ENCODE measurements around the gene S100A7A. TPM values are rescaled to one million over a fixed set of nuclear protein-coding genes. Genes with fewer than 3 reads are reported as not detected.

Gene S100A7A
- total RNA-seq, 1 experiment from 2014 or later, result not detected

- no TSS peak for BruUV-seq (replicated peaks)
- ChIA-PET CTCF (no interaction called here), POLR2A (no interaction called here)
- Histone ChIP-seq H3K4me1 (no peaks in the 10 kb centered on the region), H3K27me3 (replicated peaks; ENCODE audit: control insufficient read depth, insufficient read depth, low read length) (no peaks in the 10 kb centered on the region), H3K9me3 (no peaks in the 10 kb centered on the region), H3K4me3 (ENCODE audit: low read depth, low read length) (no peak overlapping the region), H3K36me3 (ENCODE audit: control insufficient read depth, insufficient read depth, low read length) (no peaks in the 10 kb centered on the region)
- intact Hi-C loops (cut with micrococcal nuclease; ENCODE audit: unreplicated experiment), result no loop called here
- Mint-ChIP-seq H3K36me3 (ENCODE audit: insufficient read depth, unreplicated experiment) (no peaks in the 10 kb centered on the region), H3K9me3 (ENCODE audit: unreplicated experiment) (no peaks in the 10 kb centered on the region), H3K4me1 (ENCODE audit: low read depth, unreplicated experiment) (no peaks in the 10 kb centered on the region), H3K4me3 (ENCODE audit: unreplicated experiment) (no peak overlapping the region), H3K27me3 (ENCODE audit: insufficient read depth, unreplicated experiment) (peaks cover 20% of the 10 kb centered on the region), H3K27ac (ENCODE audit: unreplicated experiment) (no peak overlapping the region)
- no peak for TF ChIP-seq CTCF (IDR thresholded peaks at IDR 0.05; ENCODE audit: insufficient read depth in 1 of 2, low read depth in 1 of 2, low read length in 1 of 2, severe bottlenecking in 1 of 2, unreplicated experiment in 1 of 2)
- DNase-seq, result no peak
Observed at GRCh38 chr1:153431427-153431826, 15.1 kb downstream of the S100A7A start.

- Histone ChIP-seq H3K4me1 (no peaks in the 10 kb centered on the region), H3K4me3 (ENCODE audit: low read depth, low read length) (no peak overlapping the region), H3K27me3 (replicated peaks; ENCODE audit: control insufficient read depth, insufficient read depth, low read length) (no peaks in the 10 kb centered on the region), H3K36me3 (ENCODE audit: control insufficient read depth, insufficient read depth, low read length) (no peaks in the 10 kb centered on the region), H3K9me3 (no peaks in the 10 kb centered on the region)
- H3K4me3 Mint-ChIP-seq (ENCODE audit: unreplicated experiment), result no peak overlapping the region
- ChIA-PET POLR2A (no interaction called here), CTCF (no interaction called here)
- no peak for TF ChIP-seq CTCF (IDR thresholded peaks at IDR 0.05; ENCODE audit: insufficient read depth in 1 of 2, low read depth in 1 of 2, low read length in 1 of 2, severe bottlenecking in 1 of 2, unreplicated experiment in 1 of 2)
- H3K4me1 Mint-ChIP-seq (ENCODE audit: low read depth, unreplicated experiment), result no peaks in the 10 kb centered on the region
- H3K36me3 Mint-ChIP-seq (ENCODE audit: insufficient read depth, unreplicated experiment), result no peaks in the 10 kb centered on the region
- intact Hi-C loops (cut with micrococcal nuclease; ENCODE audit: unreplicated experiment), result no loop called here
- DNase-seq, result no peak
- no TSS peak for BruUV-seq (replicated peaks)
- H3K27ac Mint-ChIP-seq (ENCODE audit: unreplicated experiment), result no peak overlapping the region
- H3K27me3 Mint-ChIP-seq (ENCODE audit: insufficient read depth, unreplicated experiment), result peaks cover 19% of the 10 kb centered on the region
- no peaks in the 10 kb centered on the region for H3K9me3 Mint-ChIP-seq (ENCODE audit: unreplicated experiment)
Observed at GRCh38 chr1:153431928-153432327, 15.6 kb downstream of the S100A7A start.

GRCh38 chr1:153432874-153433681 lies 16.8 kb downstream of the S100A7A start:
- peaks cover 2% of the 10 kb centered on the region; the same call in 1 of the 2 replicates for H3K27me3 ChIP-seq (replicated peaks; ENCODE audit: control insufficient read depth, insufficient read depth, low read length)
- no peaks in the 10 kb centered on the region for H3K4me1 ChIP-seq
- no peaks in the 10 kb centered on the region for H3K9me3 Mint-ChIP-seq (ENCODE audit: unreplicated experiment)
- no peak for DNase-seq
- H3K36me3 Mint-ChIP-seq (ENCODE audit: insufficient read depth, unreplicated experiment), result no peaks in the 10 kb centered on the region
- H3K27me3 Mint-ChIP-seq (ENCODE audit: insufficient read depth, unreplicated experiment), result peaks cover 19% of the 10 kb centered on the region
- BruUV-seq (replicated peaks), result no TSS peak
- intact Hi-C loops (cut with micrococcal nuclease; ENCODE audit: unreplicated experiment), result no loop called here
- H3K36me3 ChIP-seq (ENCODE audit: control insufficient read depth, insufficient read depth, low read length), result no peaks in the 10 kb centered on the region
- no peak for TF ChIP-seq CTCF (IDR thresholded peaks at IDR 0.05; ENCODE audit: insufficient read depth in 1 of 2, low read depth in 1 of 2, low read length in 1 of 2, severe bottlenecking in 1 of 2, unreplicated experiment in 1 of 2)
- POLR2A ChIA-PET, result no interaction called here
- no peak overlapping the region for H3K4me3 Mint-ChIP-seq (ENCODE audit: unreplicated experiment)
- no peaks in the 10 kb centered on the region for H3K4me1 Mint-ChIP-seq (ENCODE audit: low read depth, unreplicated experiment)
- no peak overlapping the region for H3K4me3 ChIP-seq (ENCODE audit: low read depth, low read length)
- CTCF ChIA-PET, result no interaction called here
- H3K9me3 ChIP-seq, result no peaks in the 10 kb centered on the region
- no peak overlapping the region for H3K27ac Mint-ChIP-seq (ENCODE audit: unreplicated experiment)
